Cerebellar cortex (tissue), 1 donor: Measurements from ENCODE around the gene TNN.

Experiments
- DNase-seq: peaks from one replicate; pipeline ENCODE4 v3.0.0-alpha.2; 2015; ENCODE audit warnings: low spot score

Gene TNN

GRCh38 chr1:175116210-175116798, 48.7 kb downstream of the TNN start:
- DNase-seq = no peak

GRCh38 chr1:175116903-175117302, 49.3 kb downstream of the TNN start:
- DNase-seq = no peak

- no peak for DNase-seq
Observed at GRCh38 chr1:175118375-175119367, 51.0 kb downstream of the TNN start.

GRCh38 chr1:175120511-175120910, 52.9 kb downstream of the TNN start:
- no peak for DNase-seq

GRCh38 chr1:175124861-175125260, 57.2 kb downstream of the TNN start:
- no peak for DNase-seq

GRCh38 chr1:175126347-175126746, 58.7 kb downstream of the TNN start:
- DNase-seq = no peak

- DNase-seq = no peak
Observed at GRCh38 chr1:175127565-175127964, 59.9 kb downstream of the TNN start.

- no peak for DNase-seq
Observed at GRCh38 chr1:175128523-175128922, 60.9 kb downstream of the TNN start.

- DNase-seq = no peak
Observed at GRCh38 chr1:175129182-175129581, 61.5 kb downstream of the TNN start.

- DNase-seq = no peak
Observed at GRCh38 chr1:175129644-175129996, 62.0 kb downstream of the TNN start.

GRCh38 chr1:175129997-175130648, 62.5 kb downstream of the TNN start:
- peak; percentile 8 for DNase-seq

GRCh38 chr1:175130649-175131045, 63.0 kb downstream of the TNN start:
- no peak for DNase-seq

- DNase-seq = no peak
Observed at GRCh38 chr1:175131095-175131494, 63.5 kb downstream of the TNN start.

- no peak for DNase-seq
Observed at GRCh38 chr1:175132436-175132835, 64.8 kb downstream of the TNN start.

GRCh38 chr1:175133673-175134435, 66.2 kb downstream of the TNN start:
- DNase-seq = no peak

- DNase-seq = no peak
Observed at GRCh38 chr1:175134500-175134899, 66.9 kb downstream of the TNN start.

GRCh38 chr1:175136246-175136645, 68.6 kb downstream of the TNN start:
- DNase-seq = no peak

GRCh38 chr1:175137369-175137768, 69.7 kb downstream of the TNN start:
- no peak for DNase-seq

GRCh38 chr1:175138579-175138978, 70.9 kb downstream of the TNN start:
- no peak for DNase-seq

- DNase-seq = no peak
Observed at GRCh38 chr1:175145899-175146528, 78.4 kb downstream of the TNN start.

GRCh38 chr1:175146529-175147213, 79.0 kb downstream of the TNN start:
- DNase-seq = peak; percentile 57
